ENCODE data around the gene TBX6. TPM values are rescaled to one million over a fixed set of nuclear protein-coding genes. Genes with fewer than 3 reads are reported as not detected.

Gene TBX6
- total and polyA plus RNA-seq, 3 experiments from 2014 or later: 0.71 to 0.83 TPM; not detected in 1

- peak within 1 kb of the TSS; percentile 92 to 98 (median 96) for H3K27ac Mint-ChIP-seq
- H3K4me1 Mint-ChIP-seq: peaks cover 33 to 52% (median 50%) of the 10 kb centered on the region in 3 donors
- no peaks in the 10 kb centered on the region for H3K9me3 Mint-ChIP-seq
- peak; percentile 90 to 93 (median 91) for DNase-seq
- peaks cover 3 to 55% (median 7%) of the 10 kb centered on the region in 3 donors for H3K36me3 Mint-ChIP-seq
- Histone ChIP-seq H3K27ac (ENCODE audit: low read depth, low read length) (peak within 1 kb of the TSS; percentile 83), H3K36me3 (ENCODE audit: insufficient read depth, low read length) (peaks cover 27% of the 10 kb centered on the region), H3K9me3 (ENCODE audit: low read length) (no peaks in the 10 kb centered on the region), H3K27me3 (ENCODE audit: insufficient read depth, low read length, poor library complexity, severe bottlenecking) (no peaks in the 10 kb centered on the region), H3K4me3 (ENCODE audit: low read length) (peak within 1 kb of the TSS; percentile 67), H3K4me1 (ENCODE audit: insufficient read depth, low read length) (peaks cover 32% of the 10 kb centered on the region)
- ChIA-PET POLR2A (interaction anchor here (0.6 to 7.2 kb wide), 8 partner anchors 9 to 108 kb away, joined by 3 to 50 read pairs (median 4); partner anchors contain the start of genes ALDOA, CORO1A, TBX6 and YPEL3), CTCF (interaction anchor here (0.9 to 3.3 kb wide), 6 partner anchors 9 to 40 kb away, joined by 3 to 25 read pairs (median 3); partner anchors contain the start of genes ALDOA and TBX6)
- peaks cover 0 to 1% of the 10 kb centered on the region in 2 donors for H3K27me3 Mint-ChIP-seq
- peak within 1 kb of the TSS; percentile 89 to 97 (median 92) for H3K4me3 Mint-ChIP-seq
Observed at GRCh38 chr16:30075503-30076275, 16.0 kb downstream of the TBX6 start, which contains the start of gene PPP4C. TSS of gene PPP4C (plus strand) at chr16:30075994. CDS start at chr16:30076378, 384 bp downstream.

- H3K36me3 ChIP-seq (ENCODE audit: insufficient read depth, low read length): peaks cover 54% of the 10 kb centered on the region
- H3K27me3 Mint-ChIP-seq: no peaks in the 10 kb centered on the region
- no peaks in the 10 kb centered on the region for H3K9me3 Mint-ChIP-seq
Observed at GRCh38 chr16:30070490-30070889, 21.2 kb downstream of the TBX6 start.

GRCh38 chr16:30069611-30070462 is 21.9 kb downstream of the TBX6 start:
- no peak for DNase-seq
- Histone ChIP-seq H3K27me3 (ENCODE audit: insufficient read depth, low read length, poor library complexity, severe bottlenecking) (no peaks in the 10 kb centered on the region), H3K4me1 (ENCODE audit: insufficient read depth, low read length) (peaks cover 36% of the 10 kb centered on the region), H3K9me3 (ENCODE audit: low read length) (no peaks in the 10 kb centered on the region), H3K4me3 (ENCODE audit: low read length) (no peak overlapping the region), H3K36me3 (ENCODE audit: insufficient read depth, low read length) (peaks cover 54% of the 10 kb centered on the region), H3K27ac (ENCODE audit: low read depth, low read length) (peak overlapping the region; percentile 3)
- Mint-ChIP-seq H3K27ac (peak overlapping the region in 4 of 8 donors; percentile 37 to 83 (median 69)), H3K4me3 (peak overlapping the region in 3 of 7 donors; percentile 12 to 62 (median 36)), H3K9me3 (no peaks in the 10 kb centered on the region), H3K27me3 (peaks cover 0 to 2% of the 10 kb centered on the region in 2 donors), H3K4me1 (peaks cover 32 to 47% (median 33%) of the 10 kb centered on the region in 3 donors), H3K36me3 (peaks cover 6 to 72% (median 11%) of the 10 kb centered on the region in 3 donors)
- ChIA-PET CTCF (interaction anchor here (1.1 to 1.8 kb wide), 2 partner anchors 9 to 24 kb away, joined by 4 read pairs; no protein-coding TSS in a partner anchor), POLR2A (interaction anchor here (0.7 to 1.4 kb wide), 3 partner anchors 22 to 675 kb away, joined by 3 read pairs; partner anchors contain the start of genes TBX6 and YPEL3)

More at GRCh38 chr16:30070490-30070889, 21.2 kb downstream of the TBX6 start:
- H3K27me3 ChIP-seq (ENCODE audit: insufficient read depth, low read length, poor library complexity, severe bottlenecking): no peaks in the 10 kb centered on the region
- H3K4me1 Mint-ChIP-seq: peaks cover 36 to 52% (median 39%) of the 10 kb centered on the region in 3 donors
- H3K27ac Mint-ChIP-seq: peak overlapping the region in 3 of 8 donors; percentile 12 to 83 (median 83)
- DNase-seq: no peak
- H3K4me3 Mint-ChIP-seq: peak overlapping the region in 2 of 7 donors; percentile 10 to 47
- peaks cover 6 to 67% (median 11%) of the 10 kb centered on the region in 3 donors for H3K36me3 Mint-ChIP-seq
- CTCF ChIA-PET: interaction anchor here (1.8 to 2.0 kb wide), 2 partner anchors 8 to 21 kb away, joined by 4 to 7 read pairs; partner anchors contain the start of gene TBX6
- no peak overlapping the region for H3K27ac ChIP-seq (ENCODE audit: low read depth, low read length)
- H3K4me1 ChIP-seq (ENCODE audit: insufficient read depth, low read length): peaks cover 42% of the 10 kb centered on the region
- H3K4me3 ChIP-seq (ENCODE audit: low read length): no peak overlapping the region
- no peaks in the 10 kb centered on the region for H3K9me3 ChIP-seq (ENCODE audit: low read length)
- POLR2A ChIA-PET: interaction anchor here (0.7 to 1.4 kb wide), 4 partner anchors 17 to 675 kb away, joined by 3 to 4 read pairs (median 3); partner anchors contain the start of genes TBX6 and YPEL3

GRCh38 chr16:30068750-30069610 is 22.7 kb downstream of the TBX6 start:
- H3K4me3 ChIP-seq (ENCODE audit: low read length): no peak overlapping the region
- H3K36me3 ChIP-seq (ENCODE audit: insufficient read depth, low read length): peaks cover 54% of the 10 kb centered on the region
- Mint-ChIP-seq H3K27me3 (peaks cover 0 to 3% of the 10 kb centered on the region in 2 donors), H3K36me3 (peaks cover 6 to 78% (median 11%) of the 10 kb centered on the region in 3 donors), H3K4me3 (peak overlapping the region; percentile 50 to 84 (median 71)), H3K27ac (peak overlapping the region; percentile 39 to 86 (median 75)), H3K9me3 (no peaks in the 10 kb centered on the region), H3K4me1 (peaks cover 33 to 46% (median 34%) of the 10 kb centered on the region in 3 donors)
- CTCF ChIA-PET: interaction anchor here (1.1 to 1.8 kb wide), 2 partner anchors 9 to 25 kb away, joined by 4 read pairs; no protein-coding TSS in a partner anchor
- DNase-seq: peak; percentile 36 to 71 (median 50)
- no peaks in the 10 kb centered on the region for H3K27me3 ChIP-seq (ENCODE audit: insufficient read depth, low read length, poor library complexity, severe bottlenecking)
- H3K27ac ChIP-seq (ENCODE audit: low read depth, low read length): peak overlapping the region; percentile 30
- POLR2A ChIA-PET: interaction anchor here (7.1 kb wide), 1 partner anchor 24 kb away, joined by 89 read pairs; the partner anchor contains the start of genes TBX6 and YPEL3
- peaks cover 36% of the 10 kb centered on the region for H3K4me1 ChIP-seq (ENCODE audit: insufficient read depth, low read length)
- no peaks in the 10 kb centered on the region for H3K9me3 ChIP-seq (ENCODE audit: low read length)

GRCh38 chr16:30068333-30068732 is 23.4 kb downstream of the TBX6 start:
- Histone ChIP-seq H3K9me3 (ENCODE audit: low read length) (no peaks in the 10 kb centered on the region), H3K4me1 (ENCODE audit: insufficient read depth, low read length) (peaks cover 42% of the 10 kb centered on the region), H3K27me3 (ENCODE audit: insufficient read depth, low read length, poor library complexity, severe bottlenecking) (no peaks in the 10 kb centered on the region), H3K36me3 (ENCODE audit: insufficient read depth, low read length) (peaks cover 54% of the 10 kb centered on the region), H3K27ac (ENCODE audit: low read depth, low read length) (peak overlapping the region; percentile 30), H3K4me3 (ENCODE audit: low read length) (no peak overlapping the region)
- DNase-seq: no peak
- Mint-ChIP-seq H3K27me3 (peaks cover 0 to 3% of the 10 kb centered on the region in 2 donors), H3K9me3 (no peaks in the 10 kb centered on the region), H3K36me3 (peaks cover 6 to 77% (median 11%) of the 10 kb centered on the region in 3 donors), H3K4me1 (peaks cover 36 to 52% (median 40%) of the 10 kb centered on the region in 3 donors), H3K27ac (peak overlapping the region; percentile 39 to 86 (median 75)), H3K4me3 (peak overlapping the region; percentile 50 to 84 (median 71))
- ChIA-PET POLR2A (interaction anchor here (3.7 to 7.1 kb wide), 3 partner anchors 8 to 117 kb away, joined by 34 to 89 read pairs (median 50); partner anchors contain the start of genes PPP4C, TBX6 and YPEL3), CTCF (interaction anchor here (3.8 kb wide), 1 partner anchor 25 kb away, joined by 41 read pairs; the partner anchor contains the start of genes TBX6 and YPEL3)

- no peaks in the 10 kb centered on the region for H3K9me3 ChIP-seq (ENCODE audit: low read length)
- peaks cover 45% of the 10 kb centered on the region for H3K4me1 ChIP-seq (ENCODE audit: insufficient read depth, low read length)
- Mint-ChIP-seq H3K4me3 (peak overlapping the region; percentile 61 to 99 (median 99)), H3K27me3 (peaks cover 0 to 3% of the 10 kb centered on the region in 2 donors), H3K4me1 (peaks cover 36 to 52% (median 40%) of the 10 kb centered on the region in 3 donors), H3K36me3 (peaks cover 6 to 77% (median 11%) of the 10 kb centered on the region in 3 donors), H3K27ac (peak overlapping the region in 7 of 8 donors; percentile 67 to 99 (median 87)), H3K9me3 (no peaks in the 10 kb centered on the region)
- H3K4me3 ChIP-seq (ENCODE audit: low read length): peak overlapping the region; percentile 85
- ChIA-PET CTCF (interaction anchor here (3.8 kb wide), 1 partner anchor 25 kb away, joined by 41 read pairs; the partner anchor contains the start of genes TBX6 and YPEL3), POLR2A (interaction anchor here (3.7 to 7.1 kb wide), 3 partner anchors 9 to 118 kb away, joined by 34 to 89 read pairs (median 50); partner anchors contain the start of genes PPP4C, TBX6 and YPEL3)
- peaks cover 54% of the 10 kb centered on the region for H3K36me3 ChIP-seq (ENCODE audit: insufficient read depth, low read length)
- peak overlapping the region; percentile 91 for H3K27ac ChIP-seq (ENCODE audit: low read depth, low read length)
- no peaks in the 10 kb centered on the region for H3K27me3 ChIP-seq (ENCODE audit: insufficient read depth, low read length, poor library complexity, severe bottlenecking)
- DNase-seq: no peak
Observed at GRCh38 chr16:30067584-30067916, 24.2 kb downstream of the TBX6 start.
